RCC 7860 (cell line): ENCODE data around the gene PRLH.
"Not testable (repeated sequence)": the region's sequence is repeated elsewhere in the genome, so short reads cannot be mapped to it uniquely, and the experiment has no call there.

ENCODE experiments used
- DNase-seq: peaks from one replicate; pipeline ENCODE4 v3.0.0-alpha.2; 2015; ENCODE audit warnings: low spot score
- FAIRE-seq: peaks from 2 replicates; lab custom pipeline; 2012; peaks lifted over from hg19 to GRCh38; lab: Jason Lieb, UNC

The PRLH gene

DNA sequence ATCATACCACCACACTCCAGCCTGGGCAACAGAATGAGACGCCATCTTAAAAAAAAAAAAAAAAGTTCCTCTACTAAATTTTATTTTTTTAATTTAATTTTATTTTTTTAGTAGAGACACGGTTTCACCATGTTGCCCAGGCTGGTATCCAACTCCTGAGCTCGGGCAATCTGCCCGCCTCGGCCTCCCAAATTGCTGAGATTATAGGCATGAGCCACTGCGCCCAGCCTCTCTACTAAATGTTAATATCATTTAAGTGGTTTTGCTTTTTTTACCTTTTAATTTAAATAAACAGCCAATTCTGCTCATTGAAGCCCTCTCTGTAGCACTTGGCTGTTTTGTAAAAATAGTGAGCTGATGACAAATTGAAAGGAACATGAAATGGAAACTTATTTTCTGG, 15.0 kb downstream of the PRLH start:
- FAIRE-seq (no peak), DNase-seq (no peak)

DNA sequence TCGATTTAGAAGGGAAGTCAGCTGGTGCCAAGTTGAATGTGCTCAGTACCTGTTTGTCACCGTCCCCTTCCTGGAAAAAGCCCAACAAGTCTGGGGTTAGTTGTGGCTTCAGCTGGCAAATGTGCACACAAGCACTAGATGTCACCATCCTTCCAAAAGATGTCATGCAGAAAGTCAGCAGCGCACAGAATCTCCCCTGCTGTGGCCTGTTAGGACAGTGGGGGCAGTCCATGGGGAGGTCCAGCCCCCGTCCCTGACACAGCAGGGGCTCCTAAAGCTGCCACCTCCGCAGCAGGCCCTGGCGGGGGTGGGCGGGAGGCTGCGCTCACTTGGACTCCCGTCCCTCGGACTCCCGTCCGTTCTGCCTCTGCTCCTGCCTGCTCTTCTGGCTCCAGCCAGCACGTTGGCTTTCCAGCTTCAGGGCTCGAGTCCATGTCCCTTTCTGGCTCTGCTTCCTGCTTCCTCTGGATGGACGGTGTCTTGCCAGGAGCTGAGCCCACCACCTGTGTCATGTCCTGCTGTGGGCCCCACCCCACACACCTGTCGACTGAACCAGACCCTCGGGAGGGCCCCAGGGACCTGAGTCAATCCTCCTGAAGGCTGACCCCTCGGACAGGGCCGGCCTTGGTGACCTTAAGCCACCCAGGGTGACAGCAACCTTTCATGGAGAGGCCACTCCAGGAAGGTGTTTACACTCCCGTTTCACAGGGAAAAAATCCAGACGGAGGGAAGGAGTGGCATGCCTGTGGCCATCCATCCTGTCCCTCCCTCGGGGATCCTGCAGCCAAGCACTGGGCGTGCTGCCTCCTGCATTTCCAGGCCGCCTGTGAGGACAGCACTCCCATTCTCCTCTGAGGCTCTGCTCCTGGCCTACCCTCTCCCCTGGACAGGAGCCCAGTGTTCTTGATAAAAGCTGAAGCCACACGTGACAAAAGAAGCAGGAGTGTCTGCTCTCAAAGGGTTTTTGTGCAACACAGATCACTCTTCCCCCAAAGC, 15.7 kb downstream of the PRLH start:
- DNase-seq (peak; percentile 76), FAIRE-seq (peak; percentile 10)

- no peak for FAIRE-seq
- DNase-seq = no peak
Measured at GRCh38 chr2:237583385-237584295, 17.3 kb downstream of the PRLH start.

- FAIRE-seq = no peak
- DNase-seq = no peak
Measured at GRCh38 chr2:237585590-237586221, 19.3 kb downstream of the PRLH start.

- DNase-seq (no peak), FAIRE-seq (no peak)
Measured at GRCh38 chr2:237588044-237588696, 21.8 kb downstream of the PRLH start.

GRCh38 chr2:237590272-237591140, 24.1 kb downstream of the PRLH start, which contains the start of gene RAB17:
Gene RAB17, minus strand, starts transcription at chr2:237590734. Its CDS starts 4,580 bp downstream, at chr2:237586154.
- no peak for FAIRE-seq
- peak; percentile 48 for DNase-seq

- FAIRE-seq (no peak), DNase-seq (no peak)
Measured at GRCh38 chr2:237591141-237591881, 24.9 kb downstream of the PRLH start.

DNA sequence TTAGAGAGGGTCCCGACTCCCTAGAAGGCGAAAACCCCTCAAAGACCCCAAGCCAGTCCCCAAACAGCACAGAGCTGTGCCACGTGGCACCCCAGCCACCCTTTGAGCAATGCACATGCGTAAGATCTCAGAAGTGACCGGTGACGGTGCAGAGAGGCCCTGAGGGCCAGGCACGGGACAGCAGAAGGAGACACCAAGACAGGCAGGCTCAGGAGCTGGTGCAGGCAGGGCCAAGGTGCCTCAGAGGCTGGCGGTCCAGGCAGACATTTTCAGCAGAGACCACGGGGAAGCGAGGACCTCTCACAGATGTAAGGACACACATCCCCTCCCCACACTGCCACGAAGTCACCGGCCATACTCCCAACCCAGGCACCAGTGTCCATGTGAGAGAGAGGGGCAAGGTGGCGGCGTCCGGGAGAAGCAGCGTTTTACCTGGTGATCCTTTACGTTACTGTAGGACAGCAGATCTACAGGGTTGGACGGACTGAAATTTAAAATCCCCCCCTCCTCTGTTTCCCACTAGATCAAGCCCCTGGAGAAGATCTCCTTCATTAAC, 26.1 kb downstream of the PRLH start:
- DNase-seq (no peak), FAIRE-seq (no peak)

DNA sequence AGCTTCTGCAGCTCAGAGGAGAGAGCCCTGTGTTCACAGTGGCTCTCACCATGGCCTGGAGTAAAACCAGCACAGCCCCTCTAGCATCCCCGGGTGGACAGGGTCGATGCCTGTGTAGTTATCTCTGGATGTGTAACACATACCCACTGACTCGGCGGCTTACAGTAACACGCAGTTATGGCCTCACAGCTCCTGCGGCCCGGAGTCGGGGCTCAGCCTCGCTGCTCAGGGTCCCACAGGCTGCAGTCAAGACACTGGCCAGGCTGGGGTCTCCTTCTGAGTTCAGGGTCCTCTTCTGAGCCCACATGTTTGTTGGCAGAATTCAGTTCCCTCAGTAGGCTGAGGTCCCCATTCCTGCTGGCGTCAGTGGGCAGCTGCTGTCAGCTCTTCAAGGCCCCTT, 26.7 kb downstream of the PRLH start:
- no peak for FAIRE-seq
- DNase-seq = no peak

GRCh38 chr2:237593596-237594320, 27.4 kb downstream of the PRLH start:
- DNase-seq (no peak), FAIRE-seq (no peak)

DNA sequence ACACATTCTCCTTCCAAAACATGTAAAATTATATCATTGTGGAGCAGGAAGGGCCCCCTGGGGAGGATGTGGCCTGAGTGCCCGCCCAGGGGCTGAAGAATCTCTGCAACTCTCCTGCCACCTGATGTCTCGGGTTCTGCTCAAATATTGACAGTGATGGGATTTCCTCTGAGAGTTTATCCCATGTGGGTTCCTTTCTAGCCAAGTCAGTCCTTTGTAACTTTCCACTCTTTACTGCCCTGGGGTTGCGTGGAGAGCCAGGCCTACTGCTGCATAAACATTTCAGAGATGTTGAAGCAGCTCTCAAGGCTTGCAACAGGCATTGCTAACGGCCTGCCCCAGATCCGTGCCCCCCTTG, 28.1 kb downstream of the PRLH start:
- FAIRE-seq (no peak), DNase-seq (no peak)

GRCh38 chr2:237595829-237596519, 29.6 kb downstream of the PRLH start:
- not testable (repeated sequence) for FAIRE-seq

GRCh38 chr2:237596520-237597195, 30.3 kb downstream of the PRLH start:
- FAIRE-seq = no peak

More at GRCh38 chr2:237595829-237596519, 29.6 kb downstream of the PRLH start:
- not testable (repeated sequence) for DNase-seq

DNA sequence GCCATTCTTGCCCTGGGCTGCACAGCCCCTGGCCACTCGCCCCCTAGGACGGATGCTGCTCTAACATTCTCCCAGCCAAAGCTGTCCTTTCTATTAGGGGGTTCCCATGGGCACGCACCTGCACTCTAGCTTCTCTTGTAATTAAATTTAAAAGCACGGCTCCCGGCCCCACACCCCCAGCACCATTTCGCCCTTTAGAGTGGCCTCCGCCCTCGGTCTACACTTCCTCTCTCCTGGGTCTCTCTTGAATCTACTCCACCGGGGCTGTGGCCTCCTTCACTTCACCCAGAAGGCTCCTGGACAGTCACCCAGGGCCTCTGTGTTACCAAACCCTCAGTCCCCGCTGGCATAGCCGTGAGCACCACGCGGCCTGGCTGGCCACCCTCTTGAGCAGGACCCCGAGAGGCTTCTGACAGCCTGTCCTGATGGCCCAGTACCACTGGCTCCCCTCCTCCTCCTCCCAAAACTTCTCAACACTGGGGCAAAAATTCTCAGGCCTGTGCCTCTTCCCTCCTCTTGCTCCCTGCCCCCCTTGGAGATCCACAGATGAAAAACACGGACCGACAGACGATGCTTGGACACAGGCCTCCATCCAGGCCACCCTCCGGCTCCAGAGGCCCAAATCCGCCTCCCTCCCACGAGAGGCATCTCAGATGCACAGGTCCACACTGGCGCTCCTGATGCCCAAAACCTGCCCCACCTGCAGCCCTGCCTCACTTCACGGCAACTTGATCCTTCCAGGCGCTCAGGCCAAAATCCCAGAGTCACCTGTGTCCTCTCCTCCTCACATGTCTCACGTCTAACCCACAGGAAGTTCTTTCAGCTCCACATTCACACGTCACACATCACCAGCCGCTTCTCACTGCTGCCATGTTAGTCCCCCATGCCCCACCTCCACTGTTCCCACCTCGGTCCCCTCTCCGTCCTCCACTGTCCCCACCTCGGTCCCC, 31.1 kb downstream of the PRLH start:
- FAIRE-seq = no peak
- DNase-seq = no peak

More at GRCh38 chr2:237596520-237597195, 30.3 kb downstream of the PRLH start:
- DNase-seq = no peak

DNA sequence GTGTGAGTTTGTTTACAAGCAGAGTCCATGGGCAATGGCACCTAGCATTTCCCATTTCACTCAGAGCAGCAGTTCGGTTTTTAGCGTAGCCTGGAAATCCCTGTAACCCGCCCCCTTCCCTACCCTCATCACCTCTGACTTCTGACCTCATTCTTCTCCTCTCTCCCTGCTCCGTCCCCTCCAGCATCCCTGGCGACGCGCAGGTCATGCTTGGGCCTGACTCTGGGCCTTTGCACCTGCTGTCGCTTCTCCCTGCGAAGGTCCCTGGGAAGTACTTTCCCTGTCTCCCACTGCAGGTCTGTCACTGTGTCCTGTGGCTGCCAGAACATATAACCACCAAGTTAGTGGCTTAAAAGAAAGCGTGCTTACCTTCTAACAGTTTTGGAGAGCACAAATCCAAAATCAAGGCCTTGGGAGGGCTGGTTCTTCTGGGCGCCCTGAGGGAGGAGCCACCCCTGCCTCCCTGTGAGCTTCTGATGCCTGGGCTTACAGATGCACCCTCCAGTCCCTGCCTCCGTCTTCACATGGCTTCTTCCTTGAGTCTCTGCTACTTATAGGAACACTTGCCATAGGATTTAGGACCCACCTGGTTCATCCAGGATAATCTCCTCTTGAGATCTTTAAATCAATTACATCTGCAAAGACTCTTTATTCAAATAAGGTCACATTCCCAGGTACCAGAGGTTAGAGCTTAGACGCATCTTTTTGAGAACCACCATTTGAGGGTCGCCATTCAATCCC, 32.3 kb downstream of the PRLH start:
- FAIRE-seq (no peak), DNase-seq (no peak)
